IMR-90 (cell line): ENCODE results near the gene USH2A.

Experiments
- BHLHE40 ChIP-seq: fragments of 150-350 bp; IDR thresholded peaks from 2 replicates; pipeline ENCODE4 v1.6.1; 2016; ENCODE audit warnings: mild to moderate bottlenecking, low read depth, low read length
- CEBPB ChIP-seq: IDR thresholded peaks from 2 replicates; pipeline ENCODE4 v1.6.1; 2012; ENCODE audit warnings: low read depth, low read length, improper control_type of control experiment
- MAFK ChIP-seq: IDR thresholded peaks from 2 replicates; pipeline ENCODE4 v1.6.1; 2012; ENCODE audit warnings: low read depth, low read length, improper control_type of control experiment
- MAZ ChIP-seq: IDR thresholded peaks from 2 replicates; pipeline ENCODE4 v1.6.1; 2012; ENCODE audit warnings: low read depth, mild to moderate bottlenecking, low read length, improper control_type of control experiment, moderate library complexity, borderline replicate concordance
- MXI1 ChIP-seq: IDR thresholded peaks from 2 replicates; pipeline ENCODE4 v1.6.1; 2012; ENCODE audit warnings: low read depth, mild to moderate bottlenecking, low read length, moderate library complexity, borderline replicate concordance
- POLR2A ChIP-seq: IDR thresholded peaks from 2 replicates; pipeline ENCODE4 v1.6.1; 2012; ENCODE audit warnings: mild to moderate bottlenecking, low read depth, low read length
- RAD21 ChIP-seq: IDR thresholded peaks from 2 replicates; pipeline ENCODE4 v1.6.1; 2012; ENCODE audit warnings: low read length, improper control_type of control experiment
- RFX5 ChIP-seq: IDR thresholded peaks from 2 replicates; pipeline ENCODE4 v1.8.0; 2012; ENCODE audit warnings: low read depth, mild to moderate bottlenecking, low read length, moderate library complexity
- SMC3 ChIP-seq: fragments of 150-350 bp; IDR thresholded peaks from 2 replicates; pipeline ENCODE4 v1.6.1; 2016; ENCODE audit warnings: low read depth, mild to moderate bottlenecking, antibody characterized with exemption, low read length, moderate library complexity
- TF ChIP-seq, protein P1 (sequence below): conservative IDR thresholded peaks from 2 replicates; pipeline ENCODE4 v1.5.1; 2012; ENCODE audit warnings: mild to moderate bottlenecking, low read depth, low read length, improper control_type of control experiment
- TF ChIP-seq, protein P2 (sequence below): fragments of 150-350 bp; IDR thresholded peaks from 2 replicates; pipeline ENCODE4 v1.6.1; 2017; ENCODE audit warnings: mild to moderate bottlenecking, antibody characterized with exemption, low read length, low read depth
- TF ChIP-seq, protein P3 (sequence below): fragments of 150-350 bp; IDR thresholded peaks from 2 replicates; pipeline ENCODE4 v1.6.1; 2016; ENCODE audit warnings: low read depth, mild to moderate bottlenecking, low read length, moderate library complexity, borderline replicate concordance

DNA sequence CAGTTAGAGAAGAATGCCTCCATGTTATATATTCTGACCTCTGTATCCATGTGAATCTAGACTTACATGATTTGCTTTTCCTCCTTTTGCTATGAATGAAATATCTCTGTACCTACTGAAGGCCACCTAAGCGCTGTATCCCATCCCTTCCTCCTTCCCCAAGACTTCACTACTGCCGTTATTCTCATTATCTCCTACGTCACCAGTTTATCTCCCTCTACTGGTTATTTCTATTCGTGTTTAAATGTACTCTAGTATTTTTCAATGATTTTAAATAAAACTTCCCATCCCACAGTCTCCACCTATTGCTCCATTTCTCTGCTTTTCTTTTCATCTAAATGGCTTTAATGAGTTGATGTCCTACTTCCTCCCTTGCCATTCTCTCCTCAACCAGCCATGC is 746.1 kb downstream of the USH2A start:
- TF ChIP-seq, protein P1, sequence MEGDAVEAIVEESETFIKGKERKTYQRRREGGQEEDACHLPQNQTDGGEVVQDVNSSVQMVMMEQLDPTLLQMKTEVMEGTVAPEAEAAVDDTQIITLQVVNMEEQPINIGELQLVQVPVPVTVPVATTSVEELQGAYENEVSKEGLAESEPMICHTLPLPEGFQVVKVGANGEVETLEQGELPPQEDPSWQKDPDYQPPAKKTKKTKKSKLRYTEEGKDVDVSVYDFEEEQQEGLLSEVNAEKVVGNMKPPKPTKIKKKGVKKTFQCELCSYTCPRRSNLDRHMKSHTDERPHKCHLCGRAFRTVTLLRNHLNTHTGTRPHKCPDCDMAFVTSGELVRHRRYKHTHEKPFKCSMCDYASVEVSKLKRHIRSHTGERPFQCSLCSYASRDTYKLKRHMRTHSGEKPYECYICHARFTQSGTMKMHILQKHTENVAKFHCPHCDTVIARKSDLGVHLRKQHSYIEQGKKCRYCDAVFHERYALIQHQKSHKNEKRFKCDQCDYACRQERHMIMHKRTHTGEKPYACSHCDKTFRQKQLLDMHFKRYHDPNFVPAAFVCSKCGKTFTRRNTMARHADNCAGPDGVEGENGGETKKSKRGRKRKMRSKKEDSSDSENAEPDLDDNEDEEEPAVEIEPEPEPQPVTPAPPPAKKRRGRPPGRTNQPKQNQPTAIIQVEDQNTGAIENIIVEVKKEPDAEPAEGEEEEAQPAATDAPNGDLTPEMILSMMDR = no peak
- TF ChIP-seq SMC3 = no peak
- TF ChIP-seq POLR2A = no peak
- no peak for TF ChIP-seq RFX5
- TF ChIP-seq RAD21 = no peak
- TF ChIP-seq CEBPB = no peak
- TF ChIP-seq MAZ = no peak
- no peak for TF ChIP-seq BHLHE40
- no peak for TF ChIP-seq MXI1
- TF ChIP-seq MAFK = no peak
- TF ChIP-seq, protein P2, sequence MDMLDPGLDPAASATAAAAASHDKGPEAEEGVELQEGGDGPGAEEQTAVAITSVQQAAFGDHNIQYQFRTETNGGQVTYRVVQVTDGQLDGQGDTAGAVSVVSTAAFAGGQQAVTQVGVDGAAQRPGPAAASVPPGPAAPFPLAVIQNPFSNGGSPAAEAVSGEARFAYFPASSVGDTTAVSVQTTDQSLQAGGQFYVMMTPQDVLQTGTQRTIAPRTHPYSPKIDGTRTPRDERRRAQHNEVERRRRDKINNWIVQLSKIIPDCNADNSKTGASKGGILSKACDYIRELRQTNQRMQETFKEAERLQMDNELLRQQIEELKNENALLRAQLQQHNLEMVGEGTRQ = no peak
- TF ChIP-seq, protein P3, sequence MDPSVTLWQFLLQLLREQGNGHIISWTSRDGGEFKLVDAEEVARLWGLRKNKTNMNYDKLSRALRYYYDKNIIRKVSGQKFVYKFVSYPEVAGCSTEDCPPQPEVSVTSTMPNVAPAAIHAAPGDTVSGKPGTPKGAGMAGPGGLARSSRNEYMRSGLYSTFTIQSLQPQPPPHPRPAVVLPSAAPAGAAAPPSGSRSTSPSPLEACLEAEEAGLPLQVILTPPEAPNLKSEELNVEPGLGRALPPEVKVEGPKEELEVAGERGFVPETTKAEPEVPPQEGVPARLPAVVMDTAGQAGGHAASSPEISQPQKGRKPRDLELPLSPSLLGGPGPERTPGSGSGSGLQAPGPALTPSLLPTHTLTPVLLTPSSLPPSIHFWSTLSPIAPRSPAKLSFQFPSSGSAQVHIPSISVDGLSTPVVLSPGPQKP = no peak
